ENCODE measurements around the gene NTN4. TPM values are rescaled to one million over a fixed set of nuclear protein-coding genes. Genes with fewer than 3 reads are reported as not detected.

NTN4 gene
- total RNA-seq, 1 donor from 2014 or later: 63.9 TPM

GRCh38 chr12:95641299-95641952, 149.1 kb downstream of the NTN4 start:
- DNase-seq (ENCODE audit: low spot score in 2 of 2): no peak
- H3K4me1 ChIP-seq: peaks cover 0 to 2% of the 10 kb centered on the region in 2 donors
- H3K9me3 ChIP-seq: no peaks in the 10 kb centered on the region
- no peaks in the 10 kb centered on the region for H3K27me3 ChIP-seq
- H3K4me3 ChIP-seq: no peak overlapping the region
- H3K36me3 ChIP-seq: no peaks in the 10 kb centered on the region
- no peak for TF ChIP-seq CTCF (IDR thresholded peaks at IDR 0.05)
- intact Hi-C loops (cut with DNase I): no loop called here
- H3K27ac ChIP-seq: no peak overlapping the region

- H3K9me3 ChIP-seq: no peaks in the 10 kb centered on the region
- intact Hi-C loops (cut with DNase I): no loop called here
- H3K36me3 ChIP-seq: no peaks in the 10 kb centered on the region
- H3K27ac ChIP-seq: no peak overlapping the region
- no peak for DNase-seq (ENCODE audit: low spot score in 2 of 2)
- H3K4me1 ChIP-seq: no peaks in the 10 kb centered on the region
- no peak for TF ChIP-seq CTCF (IDR thresholded peaks at IDR 0.05)
- H3K27me3 ChIP-seq: no peaks in the 10 kb centered on the region
- no peak overlapping the region for H3K4me3 ChIP-seq
These were observed 150.0 kb downstream of the NTN4 start for GRCh38 chr12:95640516-95640915.

GRCh38 chr12:95637471-95638155, 153.0 kb downstream of the NTN4 start:
- no peak for TF ChIP-seq CTCF (IDR thresholded peaks at IDR 0.05)
- no peak overlapping the region for H3K4me3 ChIP-seq
- no peaks in the 10 kb centered on the region for H3K36me3 ChIP-seq
- H3K27ac ChIP-seq: no peak overlapping the region
- H3K27me3 ChIP-seq: no peaks in the 10 kb centered on the region
- intact Hi-C loops (cut with DNase I): no loop called here
- peaks cover 0 to 6% of the 10 kb centered on the region in 2 donors for H3K4me1 ChIP-seq
- no peaks in the 10 kb centered on the region for H3K9me3 ChIP-seq
- DNase-seq (ENCODE audit: low spot score in 2 of 2): no peak

- intact Hi-C loops (cut with DNase I): no loop called here
- no peaks in the 10 kb centered on the region for H3K9me3 ChIP-seq
- no peaks in the 10 kb centered on the region for H3K27me3 ChIP-seq
- H3K27ac ChIP-seq: no peak overlapping the region
- no peak overlapping the region for H3K4me3 ChIP-seq
- TF ChIP-seq CTCF (IDR thresholded peaks at IDR 0.05): no peak
- no peak for DNase-seq (ENCODE audit: low spot score in 2 of 2)
- H3K4me1 ChIP-seq: peaks cover 0 to 6% of the 10 kb centered on the region in 2 donors
- no peaks in the 10 kb centered on the region for H3K36me3 ChIP-seq
These were observed 153.6 kb downstream of the NTN4 start for GRCh38 chr12:95637010-95637409.

- intact Hi-C loops (cut with DNase I): no loop called here
- H3K9me3 ChIP-seq: no peaks in the 10 kb centered on the region
- H3K27me3 ChIP-seq: no peaks in the 10 kb centered on the region
- H3K4me1 ChIP-seq: peaks cover 0 to 6% of the 10 kb centered on the region in 2 donors
- no peak for TF ChIP-seq CTCF (IDR thresholded peaks at IDR 0.05)
- no peak for DNase-seq (ENCODE audit: low spot score in 2 of 2)
- peak overlapping the region in 1 of 2 donors; percentile 65 for H3K27ac ChIP-seq
- no peaks in the 10 kb centered on the region for H3K36me3 ChIP-seq
- H3K4me3 ChIP-seq: no peak overlapping the region
These were observed 155.6 kb downstream of the NTN4 start for GRCh38 chr12:95634622-95635621.
